Neural cell (in vitro differentiated cells): ENCODE data around the gene PPP1R11. TPM values are rescaled to one million over a fixed set of nuclear protein-coding genes. Genes with fewer than 3 reads are reported as not detected.

ENCODE experiments used
- H2AFZ ChIP-seq: fragments of 200-600, 300-800 bp; sonication (generic), shearing (Covaris generic); 2 replicates; pipeline ENCODE4 v1.6.0; 2014; ENCODE audit warnings: low read depth, mild to moderate bottlenecking, antibody characterized with exemption, low read length, moderate library complexity
- H3F3A ChIP-seq: fragments of 200-600 bp; shearing (Covaris generic); 2 replicates; pipeline ENCODE4 v1.6.1; 2016; ENCODE audit warnings: mild to moderate bottlenecking, moderate library complexity, mixed read lengths, antibody characterized with exemption, low read length; ENCODE audit not compliant: insufficient read depth, poor library complexity, severe bottlenecking
- H3K27ac ChIP-seq: fragments of 200-600, 300-800 bp; sonication (generic), shearing (Covaris generic); 2 replicates; pipeline ENCODE4 v1.5.1; 2014; ENCODE audit warnings: mild to moderate bottlenecking, low read length, moderate library complexity
- H3K27me3 ChIP-seq: fragments of 300-800, 200-600 bp; sonication (generic), shearing (Covaris generic); 2 replicates; pipeline ENCODE4 v1.6.0; 2014; ENCODE audit warnings: mild to moderate bottlenecking, low read depth, low read length, moderate library complexity; ENCODE audit not compliant: insufficient read depth
- H3K36me3 ChIP-seq: fragments of 300-800, 200-600 bp; sonication (generic), shearing (Covaris generic); 2 replicates; pipeline ENCODE4 v1.5.1; 2014; ENCODE audit warnings: mild to moderate bottlenecking, antibody characterized with exemption, low read length, moderate library complexity; ENCODE audit not compliant: insufficient read depth
- H3K4me2 ChIP-seq: fragments of 300-800, 200-600 bp; sonication (generic), shearing (Covaris generic); 2 replicates; pipeline ENCODE4 v1.6.0; 2014; ENCODE audit warnings: mild to moderate bottlenecking, low read length
- H3K4me3 ChIP-seq: fragments of 300-800, 200-600 bp; sonication (generic), shearing (Covaris generic); 2 replicates; pipeline ENCODE4 v1.5.1; 2014; ENCODE audit warnings: mild to moderate bottlenecking, low read length, moderate library complexity
- H3K79me2 ChIP-seq: fragments of 200-600 bp; shearing (Covaris generic); replicated peaks from 2 replicates; pipeline ENCODE4 v1.6.0; 2014; ENCODE audit warnings: mild to moderate bottlenecking, low read length, moderate library complexity; ENCODE audit not compliant: insufficient read depth
- H3K9ac ChIP-seq: fragments of 300-800, 200-600 bp; sonication (generic), shearing (Covaris generic); 2 replicates; pipeline ENCODE4 v1.6.1; 2016; ENCODE audit warnings: mild to moderate bottlenecking, low read length, mixed read lengths
- H3K9me2 ChIP-seq: fragments of 200-600 bp; shearing (Covaris generic); 2 replicates; pipeline ENCODE4 v1.6.1; 2016; ENCODE audit warnings: mild to moderate bottlenecking, low read length, mixed read lengths; ENCODE audit not compliant: insufficient read depth
- H3K9me3 ChIP-seq: fragments of 200-600, 300-800 bp; sonication (generic), shearing (Covaris generic); 2 replicates; pipeline ENCODE4 v1.6.1; 2016; ENCODE audit warnings: mild to moderate bottlenecking, mixed run types, low read length, moderate library complexity, mixed read lengths
- H4K20me1 ChIP-seq: fragments of 200-600 bp; shearing (Covaris generic); 2 replicates; pipeline ENCODE4 v1.6.1; 2016; ENCODE audit warnings: mild to moderate bottlenecking, mixed run types; ENCODE audit not compliant: insufficient read depth
- EP300 ChIP-seq: fragments of 450-650 bp; conservative IDR thresholded peaks from 2 replicates; pipeline ENCODE4 v1.6.1; 2014; ENCODE audit warnings: antibody characterized with exemption, mild to moderate bottlenecking, moderate library complexity; ENCODE audit not compliant: poor library complexity, severe bottlenecking
- MXI1 ChIP-seq: fragments of 450-650 bp; conservative IDR thresholded peaks from 2 replicates; pipeline ENCODE4 v1.6.1; 2014; ENCODE audit warnings: antibody characterized with exemption, mild to moderate bottlenecking; ENCODE audit not compliant: poor library complexity, severe bottlenecking
- SMC3 ChIP-seq: fragments of 450-650 bp; conservative IDR thresholded peaks from 2 replicates; pipeline ENCODE4 v1.6.1; 2014; ENCODE audit warnings: antibody characterized with exemption, mild to moderate bottlenecking, moderate library complexity; ENCODE audit not compliant: poor library complexity
- polyA plus RNA-seq: library from polyadenylated mRNA; depleted of rRNA; stranded (reverse); fragments of >200 nt; gene quantifications from 2 replicates; pipeline ENCODE4 v1.2.3, GENCODE V29; 2014
- TF ChIP-seq, protein P1 (sequence below): fragments of 450-650 bp; IDR thresholded peaks from 2 replicates; pipeline ENCODE4 v1.5.1; 2014; ENCODE audit warnings: antibody characterized with exemption, mild to moderate bottlenecking, moderate library complexity; ENCODE audit not compliant: poor library complexity, severe bottlenecking
- TF ChIP-seq, protein P2 (sequence below): IDR thresholded peaks from 2 replicates; pipeline ENCODE4 v1.6.1; 2012; ENCODE audit warnings: borderline replicate concordance

The PPP1R11 gene
- polyA plus RNA-seq, 1 donor from 2014 or later = 39.7 TPM

GRCh38 chr6:30053682-30054081, 13.3 kb upstream of the PPP1R11 start:
- no peak overlapping the region for H2AFZ ChIP-seq

DNA sequence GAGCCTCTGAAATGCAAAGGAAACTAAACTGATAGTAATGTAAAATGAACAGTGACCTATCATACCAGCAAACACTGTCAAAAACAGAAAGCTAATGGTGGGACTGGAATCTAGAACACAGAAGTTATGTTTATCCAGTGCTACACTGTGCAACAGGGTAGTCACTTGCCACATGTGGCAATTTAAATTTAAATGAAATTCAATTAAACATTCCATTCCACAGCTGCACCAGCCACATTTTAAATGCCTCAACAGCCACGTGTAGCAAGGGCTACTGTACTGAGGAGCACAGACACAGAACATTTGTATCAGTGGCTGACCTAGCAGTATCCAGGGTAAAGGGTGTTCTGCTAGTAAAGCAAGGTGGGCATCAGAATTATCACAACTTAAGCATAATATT, 11.5 kb upstream of the PPP1R11 start:
- H3K4me3 ChIP-seq = no peak overlapping the region
- H3K9me2 ChIP-seq = no peaks in the 10 kb centered on the region
- TF ChIP-seq SMC3 (no peak), MXI1 (no peak)
- TF ChIP-seq, protein P1, sequence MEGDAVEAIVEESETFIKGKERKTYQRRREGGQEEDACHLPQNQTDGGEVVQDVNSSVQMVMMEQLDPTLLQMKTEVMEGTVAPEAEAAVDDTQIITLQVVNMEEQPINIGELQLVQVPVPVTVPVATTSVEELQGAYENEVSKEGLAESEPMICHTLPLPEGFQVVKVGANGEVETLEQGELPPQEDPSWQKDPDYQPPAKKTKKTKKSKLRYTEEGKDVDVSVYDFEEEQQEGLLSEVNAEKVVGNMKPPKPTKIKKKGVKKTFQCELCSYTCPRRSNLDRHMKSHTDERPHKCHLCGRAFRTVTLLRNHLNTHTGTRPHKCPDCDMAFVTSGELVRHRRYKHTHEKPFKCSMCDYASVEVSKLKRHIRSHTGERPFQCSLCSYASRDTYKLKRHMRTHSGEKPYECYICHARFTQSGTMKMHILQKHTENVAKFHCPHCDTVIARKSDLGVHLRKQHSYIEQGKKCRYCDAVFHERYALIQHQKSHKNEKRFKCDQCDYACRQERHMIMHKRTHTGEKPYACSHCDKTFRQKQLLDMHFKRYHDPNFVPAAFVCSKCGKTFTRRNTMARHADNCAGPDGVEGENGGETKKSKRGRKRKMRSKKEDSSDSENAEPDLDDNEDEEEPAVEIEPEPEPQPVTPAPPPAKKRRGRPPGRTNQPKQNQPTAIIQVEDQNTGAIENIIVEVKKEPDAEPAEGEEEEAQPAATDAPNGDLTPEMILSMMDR = no peak
- TF ChIP-seq, protein P2, sequence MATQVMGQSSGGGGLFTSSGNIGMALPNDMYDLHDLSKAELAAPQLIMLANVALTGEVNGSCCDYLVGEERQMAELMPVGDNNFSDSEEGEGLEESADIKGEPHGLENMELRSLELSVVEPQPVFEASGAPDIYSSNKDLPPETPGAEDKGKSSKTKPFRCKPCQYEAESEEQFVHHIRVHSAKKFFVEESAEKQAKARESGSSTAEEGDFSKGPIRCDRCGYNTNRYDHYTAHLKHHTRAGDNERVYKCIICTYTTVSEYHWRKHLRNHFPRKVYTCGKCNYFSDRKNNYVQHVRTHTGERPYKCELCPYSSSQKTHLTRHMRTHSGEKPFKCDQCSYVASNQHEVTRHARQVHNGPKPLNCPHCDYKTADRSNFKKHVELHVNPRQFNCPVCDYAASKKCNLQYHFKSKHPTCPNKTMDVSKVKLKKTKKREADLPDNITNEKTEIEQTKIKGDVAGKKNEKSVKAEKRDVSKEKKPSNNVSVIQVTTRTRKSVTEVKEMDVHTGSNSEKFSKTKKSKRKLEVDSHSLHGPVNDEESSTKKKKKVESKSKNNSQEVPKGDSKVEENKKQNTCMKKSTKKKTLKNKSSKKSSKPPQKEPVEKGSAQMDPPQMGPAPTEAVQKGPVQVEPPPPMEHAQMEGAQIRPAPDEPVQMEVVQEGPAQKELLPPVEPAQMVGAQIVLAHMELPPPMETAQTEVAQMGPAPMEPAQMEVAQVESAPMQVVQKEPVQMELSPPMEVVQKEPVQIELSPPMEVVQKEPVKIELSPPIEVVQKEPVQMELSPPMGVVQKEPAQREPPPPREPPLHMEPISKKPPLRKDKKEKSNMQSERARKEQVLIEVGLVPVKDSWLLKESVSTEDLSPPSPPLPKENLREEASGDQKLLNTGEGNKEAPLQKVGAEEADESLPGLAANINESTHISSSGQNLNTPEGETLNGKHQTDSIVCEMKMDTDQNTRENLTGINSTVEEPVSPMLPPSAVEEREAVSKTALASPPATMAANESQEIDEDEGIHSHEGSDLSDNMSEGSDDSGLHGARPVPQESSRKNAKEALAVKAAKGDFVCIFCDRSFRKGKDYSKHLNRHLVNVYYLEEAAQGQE = no peak
- H3K4me2 ChIP-seq = no peak overlapping the region
- no peak overlapping the region for H2AFZ ChIP-seq
- H3K27me3 ChIP-seq = no peaks in the 10 kb centered on the region
- no peak overlapping the region for H3K9ac ChIP-seq
- no peaks in the 10 kb centered on the region for H3K9me3 ChIP-seq
- no peaks in the 10 kb centered on the region for H4K20me1 ChIP-seq
- peaks cover under 1% of the 10 kb centered on the region for H3F3A ChIP-seq
- H3K36me3 ChIP-seq = no peaks in the 10 kb centered on the region
- no peaks in the 10 kb centered on the region for H3K79me2 ChIP-seq
- H3K27ac ChIP-seq = no peak overlapping the region

More at GRCh38 chr6:30053682-30054081, 13.3 kb upstream of the PPP1R11 start:
- H3K27me3 ChIP-seq = no peaks in the 10 kb centered on the region
- H4K20me1 ChIP-seq = no peaks in the 10 kb centered on the region
- H3K79me2 ChIP-seq = no peaks in the 10 kb centered on the region
- H3F3A ChIP-seq = no peaks in the 10 kb centered on the region
- H3K9me3 ChIP-seq = no peaks in the 10 kb centered on the region
- TF ChIP-seq EP300 = no peak
- TF ChIP-seq, protein P2 = no peak
- H3K9me2 ChIP-seq = no peaks in the 10 kb centered on the region
- no peak overlapping the region for H3K4me3 ChIP-seq
- no peak overlapping the region for H3K4me2 ChIP-seq
- no peak overlapping the region for H3K27ac ChIP-seq
- no peaks in the 10 kb centered on the region for H3K36me3 ChIP-seq
- H3K9ac ChIP-seq = no peak overlapping the region
